GM19438 (cell line): ENCODE results near the gene NCR1.
"Not testable (repeated sequence)": the region's sequence is repeated elsewhere in the genome, so short reads cannot be mapped to it uniquely, and the experiment has no call there.

Experiments
- ATAC-seq: cut with Tn5 transposase; IDR thresholded peaks from one replicate; pipeline ENCODE4 v1.9.1; 2021; ENCODE audit warnings: low read depth; ENCODE audit not compliant: unreplicated experiment

The NCR1 gene

DNA sequence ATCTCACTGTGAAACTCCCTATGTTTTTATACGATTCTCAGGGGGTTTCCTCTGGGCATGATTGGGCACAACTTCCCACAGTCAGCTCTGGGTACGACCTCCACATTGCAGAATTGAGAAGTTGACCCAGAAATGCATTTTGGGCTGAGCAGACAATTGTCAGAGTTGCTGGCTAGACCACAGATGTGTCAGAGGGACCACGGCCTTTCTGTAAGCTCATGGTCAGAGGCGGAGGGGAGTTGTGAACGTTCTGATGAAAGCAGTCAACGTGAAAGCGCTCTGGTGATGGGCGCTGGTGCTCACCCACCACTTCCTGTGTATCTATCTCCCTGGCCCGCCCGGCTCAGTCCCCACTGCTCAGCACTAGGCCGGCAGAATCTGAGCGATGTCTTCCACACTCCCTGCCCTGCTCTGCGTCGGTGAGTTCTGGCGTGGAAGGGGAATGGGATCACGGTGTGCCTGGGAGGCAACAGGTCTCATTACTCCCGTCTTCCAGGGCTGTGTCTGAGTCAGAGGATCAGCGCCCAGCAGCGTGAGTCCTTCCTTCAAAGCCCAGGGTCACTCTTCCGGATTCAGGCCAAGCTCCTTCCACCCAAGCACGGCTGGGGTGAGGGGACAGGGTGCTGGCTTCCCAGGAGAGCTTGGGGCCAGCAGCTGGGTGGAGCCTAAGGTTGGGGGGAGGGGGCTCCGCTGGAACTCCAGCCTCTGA lies at the start of gene NCR1:
Gene NCR1, plus strand, starts transcription at position 346 of the 709 bp plus-strand sequence. Its CDS starts 40 bp downstream, at position 386.
- no peak for ATAC-seq

- ATAC-seq = not testable (repeated sequence)
Observed at GRCh38 chr19:54858476-54858875, 47.5 kb upstream of the NCR1 start.

DNA sequence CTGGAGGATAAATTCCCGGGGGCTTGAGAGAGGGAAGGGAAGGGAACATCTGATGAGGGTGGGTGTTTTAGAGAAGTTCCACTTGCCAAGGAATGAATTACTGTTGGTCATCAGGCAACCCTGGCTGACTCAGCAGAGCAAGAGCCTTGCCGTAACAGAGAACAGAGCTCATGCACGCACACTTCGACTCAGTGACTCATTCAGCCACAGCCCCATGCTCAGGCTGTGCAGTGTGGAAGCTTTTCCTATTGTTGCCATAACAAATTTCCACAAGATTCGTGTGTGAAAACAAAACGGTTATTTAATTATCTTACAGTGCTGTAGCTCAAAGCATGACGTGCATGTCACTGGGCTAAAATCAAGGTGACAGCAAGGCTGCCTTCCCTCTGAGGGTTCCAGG lies 46.5 kb upstream of the NCR1 start:
- not testable (repeated sequence) for ATAC-seq

- not testable (repeated sequence) for ATAC-seq
Observed at GRCh38 chr19:54863459-54863858, 42.5 kb upstream of the NCR1 start.

- no peak for ATAC-seq
Observed at GRCh38 chr19:54871696-54872095, 34.3 kb upstream of the NCR1 start.

- no peak for ATAC-seq
Observed at GRCh38 chr19:54873990-54874389, 32.0 kb upstream of the NCR1 start, which contains the start of gene FCAR. Gene FCAR (plus strand): TSS chr19:54874235. CDS start chr19:54874290, 55 bp downstream.

DNA sequence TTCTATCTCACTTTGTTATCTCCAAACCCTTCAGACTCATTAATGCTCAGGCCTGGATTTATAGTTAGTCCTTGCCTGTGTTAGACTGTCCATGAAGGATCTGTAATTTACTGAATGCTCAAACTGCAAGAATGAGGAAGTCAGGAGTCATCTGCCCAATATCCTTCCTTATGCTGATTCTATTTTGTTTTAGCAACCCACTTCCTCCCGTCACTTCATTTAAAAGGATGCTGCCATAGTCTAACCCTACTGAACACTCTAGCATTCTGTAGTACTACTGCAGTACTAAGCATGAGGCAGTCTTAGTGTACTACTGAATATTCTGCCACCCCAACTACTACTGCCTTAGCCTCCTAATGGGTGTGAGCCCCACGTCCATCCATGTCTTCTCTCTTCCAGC lies 30.4 kb upstream of the NCR1 start:
- ATAC-seq = no peak

DNA sequence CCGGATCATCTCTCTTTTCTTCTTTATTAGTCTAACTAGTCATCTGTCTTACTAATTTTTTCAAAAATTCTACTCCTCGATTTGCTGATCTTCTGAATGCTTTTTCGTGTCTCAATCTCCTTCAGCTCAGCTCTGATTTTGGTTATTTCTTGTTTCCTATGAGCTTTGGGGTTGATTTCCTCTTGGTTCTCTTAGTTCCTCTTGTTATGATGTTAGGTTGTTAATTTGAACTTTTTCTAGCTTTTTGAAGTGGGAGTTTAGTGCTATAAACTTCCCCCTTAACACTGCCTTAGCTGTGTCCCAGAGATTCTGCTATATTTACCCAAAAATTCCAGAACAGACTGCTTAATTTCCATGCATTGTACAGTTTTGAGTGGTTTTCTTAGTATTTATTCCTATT lies 28.5 kb upstream of the NCR1 start:
- no peak for ATAC-seq

GRCh38 chr19:54881884-54882283 lies 24.1 kb upstream of the NCR1 start:
- no peak for ATAC-seq

GRCh38 chr19:54882758-54883157 lies 23.2 kb upstream of the NCR1 start:
- ATAC-seq = no peak

DNA sequence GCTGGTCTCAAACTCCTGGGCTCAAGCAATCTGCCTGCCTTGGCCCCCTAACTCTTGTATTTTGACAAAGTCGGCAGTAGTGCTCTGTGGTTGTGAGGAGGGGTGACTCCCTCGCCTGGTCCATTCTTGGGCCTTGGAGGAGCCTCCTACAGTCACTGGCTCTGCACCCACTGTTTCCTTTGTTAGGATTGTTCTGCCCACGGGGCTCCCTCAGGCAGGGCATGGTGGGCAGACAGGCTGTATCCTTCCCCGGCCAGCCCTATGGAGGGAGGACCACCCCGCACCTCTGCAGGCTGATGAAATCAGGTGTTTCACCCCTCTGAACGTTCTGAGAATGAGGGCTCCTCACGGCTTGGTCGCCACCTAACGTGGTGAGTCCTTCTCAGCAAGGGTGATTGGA lies 22.7 kb upstream of the NCR1 start:
- no peak for ATAC-seq

DNA sequence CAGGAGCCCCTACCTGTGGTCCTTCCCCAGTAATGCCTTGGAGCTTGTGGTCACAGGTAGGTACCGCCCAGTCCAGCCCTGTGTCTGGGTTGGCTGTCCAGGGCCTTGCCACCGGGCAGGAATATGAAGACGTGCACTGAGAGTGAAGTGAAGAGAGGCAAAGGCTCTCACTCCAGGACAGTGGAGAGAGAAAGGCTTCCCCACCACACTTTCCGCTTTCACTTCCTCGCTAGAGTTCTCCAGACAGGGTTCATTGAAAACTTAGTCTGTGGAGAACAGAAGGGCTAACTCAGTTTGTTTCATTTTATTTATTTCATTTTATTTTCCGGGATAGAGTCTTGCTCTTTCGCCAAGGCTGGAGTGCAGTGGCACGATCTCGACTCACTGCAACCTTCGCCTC lies 17.7 kb upstream of the NCR1 start:
- no peak for ATAC-seq

DNA sequence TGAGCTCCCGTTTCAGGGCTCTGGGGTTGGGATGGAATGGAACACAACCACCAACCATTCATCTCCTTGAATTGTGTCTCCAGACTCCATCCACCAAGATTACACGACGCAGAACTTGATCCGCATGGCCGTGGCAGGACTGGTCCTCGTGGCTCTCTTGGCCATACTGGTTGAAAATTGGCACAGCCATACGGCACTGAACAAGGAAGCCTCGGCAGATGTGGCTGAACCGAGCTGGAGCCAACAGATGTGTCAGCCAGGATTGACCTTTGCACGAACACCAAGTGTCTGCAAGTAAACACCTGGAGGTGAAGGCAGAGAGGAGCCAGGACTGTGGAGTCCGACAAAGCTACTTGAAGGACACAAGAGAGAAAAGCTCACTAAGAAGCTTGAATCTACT lies 16.4 kb upstream of the NCR1 start:
- no peak for ATAC-seq

- no peak for ATAC-seq
Observed at GRCh38 chr19:54893406-54893805, 12.5 kb upstream of the NCR1 start.

DNA sequence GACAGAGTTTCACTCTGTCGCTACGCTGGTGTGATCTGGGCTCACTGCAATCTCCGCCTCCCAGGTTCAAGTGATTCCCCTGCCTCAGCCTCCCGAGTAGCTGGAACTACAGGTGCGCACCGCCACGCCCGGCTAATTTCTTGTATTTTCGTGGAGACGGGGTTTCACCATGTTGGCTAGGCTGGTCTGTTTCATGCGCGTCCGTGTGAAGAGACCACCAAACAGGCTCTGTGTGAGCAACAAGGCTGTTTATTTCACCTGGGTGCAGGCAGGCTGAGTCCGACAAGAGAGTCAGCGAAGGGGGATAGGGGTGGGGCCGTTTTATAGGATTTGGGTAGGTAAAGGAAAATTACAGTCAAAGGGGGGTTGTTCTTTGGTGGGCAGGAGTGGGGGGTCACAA lies 11.8 kb upstream of the NCR1 start:
- not testable (repeated sequence) for ATAC-seq

GRCh38 chr19:54896036-54896435 lies 9.9 kb upstream of the NCR1 start:
- no peak for ATAC-seq

GRCh38 chr19:54898685-54899084 lies 7.3 kb upstream of the NCR1 start:
- ATAC-seq = not testable (repeated sequence)

DNA sequence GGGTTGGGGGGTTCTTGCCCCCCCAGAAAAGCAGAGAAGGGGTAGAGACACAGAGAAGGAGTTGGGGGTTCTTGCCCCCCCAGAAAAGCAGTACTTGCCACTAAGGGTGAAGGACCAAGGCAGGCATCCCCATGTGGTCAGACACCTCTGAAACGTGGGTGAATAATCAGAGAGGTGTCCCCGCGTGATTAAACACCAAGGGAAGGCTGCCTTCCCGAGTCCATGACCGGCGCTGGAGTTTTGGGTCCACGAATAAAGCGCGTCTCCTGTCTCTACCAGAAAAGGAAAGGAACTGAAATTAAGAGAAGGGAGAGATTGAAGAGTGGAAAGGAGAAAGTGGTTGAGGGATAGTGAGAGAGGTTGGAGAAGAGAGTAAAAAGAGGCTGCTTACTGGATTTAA lies 6.3 kb upstream of the NCR1 start:
- ATAC-seq = not testable (repeated sequence)

DNA sequence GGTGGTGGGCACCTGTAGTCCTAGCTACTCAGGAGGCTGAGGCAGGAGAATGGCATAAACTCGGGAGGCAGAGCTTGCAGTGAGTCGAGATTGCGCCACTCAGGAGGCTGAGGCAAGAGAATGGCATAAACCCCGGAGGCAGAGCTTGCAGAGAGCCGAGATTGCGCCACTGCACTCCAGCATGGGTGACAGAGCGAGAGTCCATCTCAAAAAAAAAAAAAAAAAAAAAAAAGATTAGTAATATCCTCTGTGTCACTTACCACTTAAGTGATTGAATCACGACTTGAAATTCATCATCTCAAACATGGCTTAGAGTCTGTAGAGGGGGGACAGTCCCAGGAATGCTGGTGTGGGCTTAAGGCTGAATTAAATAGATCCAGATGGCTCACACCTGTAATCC lies 4.8 kb upstream of the NCR1 start:
- ATAC-seq = not testable (repeated sequence)

- no peak for ATAC-seq
Observed at GRCh38 chr19:54902061-54902460, 3.9 kb upstream of the NCR1 start.

DNA sequence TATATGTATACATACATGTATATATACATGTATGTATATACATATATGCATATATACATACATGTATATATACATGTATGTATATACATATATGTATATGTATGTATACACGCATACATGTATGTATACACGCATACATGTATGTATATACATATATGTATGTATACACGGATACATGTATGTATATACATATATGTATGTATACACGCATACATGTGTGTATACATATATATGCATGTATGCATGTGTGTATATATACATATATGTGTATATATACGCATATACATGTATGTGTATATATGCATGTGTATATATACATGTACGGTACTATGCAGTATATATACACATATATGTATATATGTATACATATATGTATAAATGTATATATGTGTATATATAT lies 2.6 kb upstream of the NCR1 start:
- ATAC-seq = no peak

GRCh38 chr19:54904261-54904660 lies 1.7 kb upstream of the NCR1 start:
- ATAC-seq = not testable (repeated sequence)

GRCh38 chr19:54905421-54905802 lies 536 bp upstream of the NCR1 start:
- ATAC-seq = no peak
